DOHH2 (cell line): Measurements from ENCODE around the gene CHD6.

ENCODE experiments used
- H3F3A ChIP-seq: fragments of 200-600 bp; sonication (generic), shearing (Covaris generic); 2 replicates; pipeline ENCODE4 v1.6.0; 2016; ENCODE audit warnings: antibody characterized with exemption, mild to moderate bottlenecking; ENCODE audit not compliant: control insufficient read depth, insufficient read depth
- H3K27ac ChIP-seq: fragments of 200-600 bp; sonication (generic); 2 replicates; pipeline ENCODE4 v1.5.1; 2014; ENCODE audit warnings: low read depth, mild to moderate bottlenecking, low read length, moderate library complexity
- H3K27me3 ChIP-seq: fragments of 200-600 bp; sonication (generic); 2 replicates; pipeline ENCODE4 v1.6.1; 2014; ENCODE audit warnings: mild to moderate bottlenecking, low read length, mixed read lengths; ENCODE audit not compliant: control insufficient read depth
- H3K36me3 ChIP-seq: fragments of 200-600 bp; sonication (generic); 2 replicates; pipeline ENCODE4 v1.6.1; 2014; ENCODE audit warnings: mild to moderate bottlenecking, low read length, moderate library complexity, mixed read lengths; ENCODE audit not compliant: control insufficient read depth
- H3K4me1 ChIP-seq: fragments of 200-600 bp; sonication (generic); 2 replicates; pipeline ENCODE4 v1.6.1; 2014; ENCODE audit warnings: mild to moderate bottlenecking, low read length, mixed read lengths; ENCODE audit not compliant: control insufficient read depth
- H3K4me2 ChIP-seq: fragments of 200-600 bp; sonication (generic); 2 replicates; pipeline ENCODE4 v1.6.0; 2014; ENCODE audit warnings: mild to moderate bottlenecking, low read length, moderate library complexity
- H3K4me3 ChIP-seq: fragments of 200-600 bp; sonication (generic); 2 replicates; pipeline ENCODE4 v1.5.1; 2014; ENCODE audit warnings: mild to moderate bottlenecking, low read length, mixed read lengths
- H3K79me2 ChIP-seq: fragments of 200-600 bp; sonication (generic); 2 replicates; pipeline ENCODE4 v1.6.1; 2014; ENCODE audit warnings: mild to moderate bottlenecking, low read length, mixed read lengths; ENCODE audit not compliant: control insufficient read depth
- H3K9me2 ChIP-seq: fragments of 200-600 bp; sonication (generic); replicated peaks from 2 replicates; pipeline ENCODE4 v1.6.1; 2014; ENCODE audit warnings: mild to moderate bottlenecking, low read length, mixed read lengths; ENCODE audit not compliant: control insufficient read depth
- H3K9me3 ChIP-seq: fragments of 200-600 bp; sonication (generic); 2 replicates; pipeline ENCODE4 v1.6.1; 2014; ENCODE audit warnings: antibody characterized with exemption, low read length, mixed read lengths; ENCODE audit not compliant: control insufficient read depth, insufficient read depth
- H4K20me1 ChIP-seq: fragments of 200-600 bp; sonication (generic); 2 replicates; pipeline ENCODE4 v1.6.0; 2014; ENCODE audit warnings: low read depth, mild to moderate bottlenecking, antibody characterized with exemption, low read length, moderate library complexity; ENCODE audit not compliant: control insufficient read depth, insufficient read depth
- CTCF ChIP-seq: fragments of 200-600 bp; sonication (generic); IDR thresholded peaks from one replicate; pipeline ENCODE4 v1.5.1; 2014; ENCODE audit warnings: antibody characterized with exemption, mild to moderate bottlenecking, low read depth, low read length; ENCODE audit not compliant: poor library complexity, severe bottlenecking
- EZH2phosphoT487 ChIP-seq: fragments of 200-600 bp; sonication (generic); IDR thresholded peaks from 2 replicates; pipeline ENCODE4 v1.6.1; 2017; ENCODE audit warnings: borderline replicate concordance, mild to moderate bottlenecking, antibody characterized with exemption, low read length, moderate library complexity, mixed read lengths

CHD6 gene

GRCh38 chr20:41499064-41499463, 119.1 kb downstream of the CHD6 start:
- no peaks in the 10 kb centered on the region for H4K20me1 ChIP-seq
- H3K79me2 ChIP-seq, result no peaks in the 10 kb centered on the region
- no peaks in the 10 kb centered on the region for H3K27me3 ChIP-seq

GRCh38 chr20:41497186-41497895, 120.8 kb downstream of the CHD6 start:
- H3F3A ChIP-seq, result no peaks in the 10 kb centered on the region
- H3K4me3 ChIP-seq, result no peak overlapping the region
- no peaks in the 10 kb centered on the region for H3K9me2 ChIP-seq
- H3K4me2 ChIP-seq, result no peak overlapping the region
- no peaks in the 10 kb centered on the region for H3K27me3 ChIP-seq
- H3K9me3 ChIP-seq, result no peaks in the 10 kb centered on the region
- H3K27ac ChIP-seq, result no peak overlapping the region
- TF ChIP-seq EZH2phosphoT487, result no peak
- no peaks in the 10 kb centered on the region for H4K20me1 ChIP-seq
- H3K36me3 ChIP-seq, result peaks cover 8% of the 10 kb centered on the region; the same call in 1 of the 2 replicates
- no peaks in the 10 kb centered on the region for H3K4me1 ChIP-seq
- H3K79me2 ChIP-seq, result no peaks in the 10 kb centered on the region

More at GRCh38 chr20:41499064-41499463, 119.1 kb downstream of the CHD6 start:
- TF ChIP-seq CTCF, result no peak
- TF ChIP-seq EZH2phosphoT487, result no peak
- no peaks in the 10 kb centered on the region for H3K4me1 ChIP-seq
- H3F3A ChIP-seq, result no peaks in the 10 kb centered on the region
- H3K36me3 ChIP-seq, result peaks cover 4% of the 10 kb centered on the region; the same call in 1 of the 2 replicates
- no peaks in the 10 kb centered on the region for H3K9me2 ChIP-seq
- no peaks in the 10 kb centered on the region for H3K9me3 ChIP-seq
- no peak overlapping the region for H3K4me3 ChIP-seq
- no peak overlapping the region for H3K27ac ChIP-seq
- no peak overlapping the region for H3K4me2 ChIP-seq

GRCh38 chr20:41494451-41494850, 123.7 kb downstream of the CHD6 start:
- no peaks in the 10 kb centered on the region for H3K9me2 ChIP-seq
- peaks cover 25% of the 10 kb centered on the region for H3K36me3 ChIP-seq
- no peaks in the 10 kb centered on the region for H3K27me3 ChIP-seq
- H3K4me2 ChIP-seq, result no peak overlapping the region
- no peaks in the 10 kb centered on the region for H3K9me3 ChIP-seq
- no peak overlapping the region for H3K27ac ChIP-seq
- H3K79me2 ChIP-seq, result no peaks in the 10 kb centered on the region
- TF ChIP-seq EZH2phosphoT487, result no peak
- no peak for TF ChIP-seq CTCF
- no peaks in the 10 kb centered on the region for H3K4me1 ChIP-seq
- no peaks in the 10 kb centered on the region for H3F3A ChIP-seq
- H3K4me3 ChIP-seq, result no peak overlapping the region
- H4K20me1 ChIP-seq, result no peaks in the 10 kb centered on the region

- H3K27me3 ChIP-seq, result no peaks in the 10 kb centered on the region
- H3K36me3 ChIP-seq, result peaks cover 53% of the 10 kb centered on the region
- no peaks in the 10 kb centered on the region for H3K79me2 ChIP-seq
- no peak overlapping the region for H3K27ac ChIP-seq
- no peaks in the 10 kb centered on the region for H3K9me2 ChIP-seq
- no peak overlapping the region for H3K4me2 ChIP-seq
- no peaks in the 10 kb centered on the region for H3K9me3 ChIP-seq
- H3F3A ChIP-seq, result no peaks in the 10 kb centered on the region
- TF ChIP-seq EZH2phosphoT487 (no peak), CTCF (no peak)
- H4K20me1 ChIP-seq, result no peaks in the 10 kb centered on the region
- no peaks in the 10 kb centered on the region for H3K4me1 ChIP-seq
- no peak overlapping the region for H3K4me3 ChIP-seq
Observed at GRCh38 chr20:41483553-41483930, 134.6 kb downstream of the CHD6 start.
